ENCODE results near the gene TPCN1. TPM values are rescaled to one million over a fixed set of nuclear protein-coding genes. Genes with fewer than 3 reads are reported as not detected.

TPCN1 gene
- total RNA-seq, 1 experiment from 2014 or later = 29.7 TPM

- Histone ChIP-seq H4K20me1 (ENCODE audit: insufficient read depth) (no peaks in the 10 kb centered on the region), H3K9me3 (ENCODE audit: control insufficient read depth in 1 of 2, insufficient read depth in 1 of 2, low read depth in 1 of 2, low read length in 2 of 2) (peaks cover 0 to under 1% of the 10 kb centered on the region in 2 experiments; a peak in 1 of 4 replicates), H3K27ac (ENCODE audit: low read depth, low read length) (no peak overlapping the region), H2AFZ (ENCODE audit: low read depth, low read length, poor library complexity, severe bottlenecking) (no peak overlapping the region), H3K9me2 (ENCODE audit: insufficient read depth) (no peaks in the 10 kb centered on the region), H3K27me3 (ENCODE audit: insufficient read depth, low read length) (no peaks in the 10 kb centered on the region), H3K36me3 (ENCODE audit: control insufficient read depth in 1 of 2, insufficient read depth in 2 of 2, low read length in 2 of 2) (no peaks in the 10 kb centered on the region), H3K4me1 (ENCODE audit: control insufficient read depth in 1 of 2, insufficient read depth in 2 of 2, low read length in 2 of 2) (peaks cover 20 to 22% of the 10 kb centered on the region in 2 experiments), H3K4me2 (ENCODE audit: low read length) (no peak overlapping the region), H3K4me3 (replicated peaks in 1 of 2; ENCODE audit: low read depth in 1 of 2, low read length in 2 of 2) (no peak overlapping the region), H3K9ac (ENCODE audit: low read length) (no peak overlapping the region), H3K79me2 (ENCODE audit: insufficient read depth, low read length) (no peaks in the 10 kb centered on the region)
- ATAC-seq = no peak
- no peak for TF ChIP-seq EZH2phosphoT487 (IDR thresholded peaks at IDR 0.05; ENCODE audit: borderline replicate concordance)
- no peak for TF ChIP-seq YY1 (IDR thresholded peaks at IDR 0.05; ENCODE audit: extremely low read depth, insufficient replicate concordance, low read depth, low read length)
- TF ChIP-seq EZH2 (IDR thresholded peaks at IDR 0.05) = no peak
- TF ChIP-seq CEBPB (IDR thresholded peaks at IDR 0.05; ENCODE audit: low read depth) = no peak
- no peak for TF ChIP-seq SRF (IDR thresholded peaks at IDR 0.05; ENCODE audit: low read depth)
- TF ChIP-seq, protein P1, sequence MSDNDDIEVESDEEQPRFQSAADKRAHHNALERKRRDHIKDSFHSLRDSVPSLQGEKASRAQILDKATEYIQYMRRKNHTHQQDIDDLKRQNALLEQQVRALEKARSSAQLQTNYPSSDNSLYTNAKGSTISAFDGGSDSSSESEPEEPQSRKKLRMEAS (IDR thresholded peaks at IDR 0.05) = no peak
- no peak for TF ChIP-seq SP1 (IDR thresholded peaks at IDR 0.05; ENCODE audit: low read depth)
- ChIA-PET POLR2A (no interaction called here), CTCF (no interaction called here), RAD21 (ENCODE audit: low non-redundant PET in 1 of 2, low total read pairs in 2 of 2, uncharacterized antibody in 2 of 2, unreplicated experiment in 2 of 2) (no interaction called here)
- intact Hi-C loops (cut with micrococcal nuclease) = no loop called here
- DNase-seq (ENCODE audit: low read depth, low spot score) = no peak
- no TSS peak for BruUV-seq (replicated peaks)
Observed at GRCh38 chr12:113248051-113248825, 27.0 kb downstream of the TPCN1 start.

DNA sequence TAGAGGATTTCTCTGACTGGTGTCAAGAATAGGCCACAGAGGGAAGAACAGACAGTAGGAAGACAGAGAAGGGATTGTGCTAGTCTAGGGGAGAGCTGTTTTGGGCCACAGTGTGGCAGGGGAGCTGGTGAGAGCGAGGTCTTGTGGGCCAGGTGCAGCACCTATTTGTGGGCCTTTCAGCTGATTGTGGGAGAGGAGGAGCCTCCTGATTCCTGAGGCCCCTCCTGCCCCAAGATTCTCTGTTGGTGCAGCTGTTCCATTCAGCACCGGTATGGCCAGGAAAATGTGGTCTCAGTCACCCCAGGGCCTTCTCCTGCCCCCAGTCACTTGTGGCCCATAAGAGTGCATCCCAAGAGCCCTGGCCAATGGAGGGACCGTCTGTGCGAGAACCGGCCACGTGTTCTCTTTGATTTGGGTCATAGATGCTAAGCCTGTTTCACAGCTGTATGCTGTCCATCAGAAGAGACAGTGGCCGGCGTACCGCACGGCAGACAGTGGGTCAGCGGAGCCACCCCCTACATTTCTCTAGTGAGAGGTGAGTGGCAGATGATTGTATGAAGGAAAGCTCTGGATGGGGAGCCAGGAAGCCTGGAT, 27.7 kb downstream of the TPCN1 start:
- Histone ChIP-seq H4K20me1 (ENCODE audit: insufficient read depth) (no peaks in the 10 kb centered on the region), H2AFZ (ENCODE audit: low read depth, low read length, poor library complexity, severe bottlenecking) (no peak overlapping the region), H3K9ac (ENCODE audit: low read length) (no peak overlapping the region), H3K36me3 (ENCODE audit: control insufficient read depth in 1 of 2, insufficient read depth in 2 of 2, low read length in 2 of 2) (0 out of 4 replicates have a peak, but pooled peaks cover 0 to 3% of the 10 kb centered on the region in 2 experiments), H3K79me2 (ENCODE audit: insufficient read depth, low read length) (no peaks in the 10 kb centered on the region), H3K4me3 (replicated peaks in 1 of 2; ENCODE audit: low read depth in 1 of 2, low read length in 2 of 2) (no peak overlapping the region), H3K4me1 (ENCODE audit: control insufficient read depth in 1 of 2, insufficient read depth in 2 of 2, low read length in 2 of 2) (peaks cover 20 to 22% of the 10 kb centered on the region in 2 experiments), H3K9me2 (ENCODE audit: insufficient read depth) (no peaks in the 10 kb centered on the region), H3K27me3 (ENCODE audit: insufficient read depth, low read length) (no peaks in the 10 kb centered on the region), H3K9me3 (ENCODE audit: control insufficient read depth in 1 of 2, insufficient read depth in 1 of 2, low read depth in 1 of 2, low read length in 2 of 2) (peaks cover 0 to 6% of the 10 kb centered on the region in 2 experiments; a peak in 1 of 4 replicates), H3K4me2 (ENCODE audit: low read length) (no peak overlapping the region), H3K27ac (ENCODE audit: low read depth, low read length) (no peak overlapping the region)
- DNase-seq (ENCODE audit: low read depth, low spot score) = no peak
- intact Hi-C loops (cut with micrococcal nuclease) = no loop called here
- no TSS peak for BruUV-seq (replicated peaks)
- CTCF ChIA-PET = no interaction called here
- RAD21 ChIA-PET (ENCODE audit: low non-redundant PET in 1 of 2, low total read pairs in 2 of 2, uncharacterized antibody in 2 of 2, unreplicated experiment in 2 of 2) = no interaction called here
- no peak for TF ChIP-seq YY1 (IDR thresholded peaks at IDR 0.05; ENCODE audit: extremely low read depth, insufficient replicate concordance, low read depth, low read length)
- TF ChIP-seq EZH2phosphoT487 (IDR thresholded peaks at IDR 0.05; ENCODE audit: borderline replicate concordance) = no peak
- TF ChIP-seq CTCF (IDR thresholded peaks at IDR 0.05 in 2 of 3, conservative IDR thresholded peaks at IDR 0.05 in 1 of 3; ENCODE audit: borderline replicate concordance in 1 of 3, insufficient read depth in 1 of 3, low read depth in 2 of 3, low read length in 2 of 3) = no peak
- no peak for TF ChIP-seq POLR2A (IDR thresholded peaks at IDR 0.05; ENCODE audit: borderline replicate concordance, extremely low read depth, insufficient read depth, insufficient read length)
- no peak for TF ChIP-seq EGR1 (IDR thresholded peaks at IDR 0.05; ENCODE audit: low read depth)
- TF ChIP-seq SRF (IDR thresholded peaks at IDR 0.05; ENCODE audit: low read depth) = no peak
- no peak for TF ChIP-seq JUND (IDR thresholded peaks at IDR 0.05)
- TF ChIP-seq TCF7L2 (IDR thresholded peaks at IDR 0.05; ENCODE audit: borderline replicate concordance, extremely low read depth, insufficient read depth, insufficient read length) = no peak
- POLR2A ChIA-PET = no interaction called here
- ATAC-seq = no peak

All from HCT116 (cell line).